22Rv1 (cell line): ENCODE results near the gene UBE4B.
"Not testable (repeated sequence)": the region's sequence is repeated elsewhere in the genome, so short reads cannot be mapped to it uniquely, and the experiment has no call there.

Experiments
- H3K27ac ChIP-seq: fragments of 450-650 bp; 2 replicates; pipeline ENCODE4 v1.5.1; 2017
- ZFX ChIP-seq: fragments of 450-650 bp; IDR thresholded peaks from 2 replicates; pipeline ENCODE4 v1.6.1; 2017; ENCODE audit warnings: antibody characterized with exemption, borderline replicate concordance
- TF ChIP-seq, protein P1 (sequence below): fragments of 450-650 bp; IDR thresholded peaks from 2 replicates; pipeline ENCODE4 v1.5.1; 2017; ENCODE audit warnings: mild to moderate bottlenecking

The UBE4B gene

DNA sequence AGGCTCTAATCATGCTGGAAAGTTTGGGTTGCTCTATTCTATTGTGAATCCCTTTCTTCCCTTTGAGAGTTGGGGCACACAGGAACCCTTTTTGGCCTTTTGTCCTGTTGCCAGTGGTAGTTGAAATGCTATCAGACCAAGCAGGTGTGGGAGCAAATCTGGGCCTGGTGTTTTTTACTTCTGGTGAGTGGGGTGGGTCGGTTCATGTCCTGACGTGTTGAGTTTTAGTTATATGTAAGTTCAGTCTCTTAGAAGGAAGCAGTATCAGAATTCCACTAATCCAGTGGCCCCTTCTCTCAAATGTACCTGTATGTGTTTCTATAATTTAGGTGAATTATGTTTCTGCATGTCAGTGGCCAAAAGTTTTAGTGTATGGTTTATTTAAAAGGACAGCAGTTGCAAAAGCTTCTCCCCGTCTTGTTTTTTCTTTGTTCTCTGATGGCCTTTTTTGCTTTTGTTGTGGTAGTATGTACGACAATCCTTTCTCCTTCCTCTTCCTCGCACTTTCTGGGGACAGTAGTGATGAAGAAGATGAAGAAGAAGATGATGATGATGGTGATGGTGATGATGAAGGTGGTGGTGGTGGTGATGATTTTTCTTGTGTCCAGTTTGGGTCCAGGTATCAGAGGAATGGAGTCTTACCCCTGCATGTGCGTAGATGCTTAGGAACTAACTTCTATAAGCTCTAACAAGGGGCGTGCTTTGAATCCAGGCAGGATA, 74.2 kb downstream of the UBE4B start:
- H3K27ac ChIP-seq = no peak overlapping the region
- TF ChIP-seq ZFX = no peak
- TF ChIP-seq, protein P1, sequence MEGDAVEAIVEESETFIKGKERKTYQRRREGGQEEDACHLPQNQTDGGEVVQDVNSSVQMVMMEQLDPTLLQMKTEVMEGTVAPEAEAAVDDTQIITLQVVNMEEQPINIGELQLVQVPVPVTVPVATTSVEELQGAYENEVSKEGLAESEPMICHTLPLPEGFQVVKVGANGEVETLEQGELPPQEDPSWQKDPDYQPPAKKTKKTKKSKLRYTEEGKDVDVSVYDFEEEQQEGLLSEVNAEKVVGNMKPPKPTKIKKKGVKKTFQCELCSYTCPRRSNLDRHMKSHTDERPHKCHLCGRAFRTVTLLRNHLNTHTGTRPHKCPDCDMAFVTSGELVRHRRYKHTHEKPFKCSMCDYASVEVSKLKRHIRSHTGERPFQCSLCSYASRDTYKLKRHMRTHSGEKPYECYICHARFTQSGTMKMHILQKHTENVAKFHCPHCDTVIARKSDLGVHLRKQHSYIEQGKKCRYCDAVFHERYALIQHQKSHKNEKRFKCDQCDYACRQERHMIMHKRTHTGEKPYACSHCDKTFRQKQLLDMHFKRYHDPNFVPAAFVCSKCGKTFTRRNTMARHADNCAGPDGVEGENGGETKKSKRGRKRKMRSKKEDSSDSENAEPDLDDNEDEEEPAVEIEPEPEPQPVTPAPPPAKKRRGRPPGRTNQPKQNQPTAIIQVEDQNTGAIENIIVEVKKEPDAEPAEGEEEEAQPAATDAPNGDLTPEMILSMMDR = no peak

- H3K27ac ChIP-seq = not testable (repeated sequence)
These were observed 74.7 kb downstream of the UBE4B start for GRCh38 chr1:10107476-10107847.

GRCh38 chr1:10108134-10108663, 75.4 kb downstream of the UBE4B start:
- TF ChIP-seq, protein P1 = no peak
- TF ChIP-seq ZFX = no peak
- no peak overlapping the region for H3K27ac ChIP-seq

GRCh38 chr1:10108948-10109708, 76.4 kb downstream of the UBE4B start:
- TF ChIP-seq, protein P1 = no peak
- no peak for TF ChIP-seq ZFX
- no peak overlapping the region for H3K27ac ChIP-seq

DNA sequence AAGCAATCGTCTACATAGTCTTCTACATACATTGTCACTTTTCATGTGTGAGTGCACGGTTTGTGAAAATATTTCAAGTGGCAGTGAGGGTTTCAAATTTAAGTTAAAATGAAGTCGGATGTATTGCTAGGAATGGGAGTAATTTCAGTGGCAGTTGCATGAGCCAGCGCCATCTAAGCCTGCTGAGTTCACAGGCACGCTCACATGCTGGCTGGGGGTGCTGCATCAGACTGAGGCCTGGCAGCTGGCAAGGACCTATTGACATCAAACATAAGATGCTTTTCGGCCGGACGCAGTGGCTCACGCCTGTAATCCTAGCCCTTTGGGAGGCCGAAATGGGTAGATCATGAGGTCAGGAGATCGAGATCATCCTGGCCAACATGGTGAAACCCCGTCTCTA, 80.7 kb downstream of the UBE4B start:
- no peak overlapping the region for H3K27ac ChIP-seq
- TF ChIP-seq, protein P1 = no peak
- TF ChIP-seq ZFX = no peak

- TF ChIP-seq, protein P1 = no peak
- TF ChIP-seq ZFX = no peak
- H3K27ac ChIP-seq = no peak overlapping the region
These were observed 82.0 kb downstream of the UBE4B start for GRCh38 chr1:10114746-10115145.

DNA sequence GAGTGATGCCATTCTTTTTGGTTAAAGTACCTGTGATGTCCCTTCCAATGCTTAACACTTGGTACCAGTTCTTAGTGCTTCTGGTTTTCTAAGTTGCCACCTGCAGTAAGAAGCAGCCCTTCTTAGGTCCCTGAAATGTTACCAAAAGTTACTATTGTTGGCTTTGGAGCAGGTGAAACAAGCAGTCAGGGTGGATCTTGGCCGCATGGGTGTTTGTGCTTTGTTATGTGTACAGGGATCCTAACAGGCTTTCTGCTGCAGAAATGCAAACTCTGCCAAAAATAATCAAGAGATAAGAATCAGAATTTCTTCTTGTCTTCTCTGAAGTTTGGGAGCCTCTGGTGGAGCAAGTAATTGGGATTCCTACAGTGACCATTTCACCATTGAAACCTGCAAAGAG, 84.4 kb downstream of the UBE4B start:
- TF ChIP-seq, protein P1 = no peak
- TF ChIP-seq ZFX = no peak
- H3K27ac ChIP-seq = no peak overlapping the region
